Thymus (tissue), 11 donors: Measurements from ENCODE around the gene SLAIN2. TPM values are rescaled to one million over a fixed set of nuclear protein-coding genes. Genes with fewer than 3 reads are reported as not detected.

ENCODE experiments used
- DNase-seq, 9 donors: peaks; one replicate each; pipeline ENCODE4 v3.0.0-alpha.2; 2013; ENCODE audit warnings: low spot score in 9 of 9, low read depth in 6 of 9, missing footprints in 1 of 9
- H3K27ac ChIP-seq, 2 donors: one replicate each; pipeline ENCODE4 v1.5.1; 2013; ENCODE audit warnings: control low read depth in 1 of 2, low read depth in 1 of 2, low read length in 1 of 2, mild to moderate bottlenecking in 1 of 2, moderate library complexity in 1 of 2
- H3K27me3 ChIP-seq, 2 donors: one replicate each; pipeline ENCODE4 v1.5.1; 2013; ENCODE audit warnings: low read length in 1 of 2; ENCODE audit not compliant: control insufficient read depth in 2 of 2, insufficient read depth in 1 of 2
- H3K36me3 ChIP-seq, 2 donors: one replicate each; pipeline ENCODE4 v1.5.1; 2013; ENCODE audit warnings: low read length in 1 of 2, mild to moderate bottlenecking in 1 of 2, moderate library complexity in 1 of 2; ENCODE audit not compliant: control insufficient read depth in 2 of 2, insufficient read depth in 2 of 2
- H3K4me1 ChIP-seq, 2 donors: one replicate each; pipeline ENCODE4 v1.5.1; 2013; ENCODE audit warnings: low read length in 2 of 2; ENCODE audit not compliant: control insufficient read depth in 2 of 2, insufficient read depth in 2 of 2
- H3K4me3 ChIP-seq, 2 donors: one replicate each; pipeline ENCODE4 v1.5.1; 2013; ENCODE audit warnings: low read length in 2 of 2, control low read depth in 1 of 2, mild to moderate bottlenecking in 1 of 2
- H3K9me3 ChIP-seq, 2 donors: one replicate each; pipeline ENCODE4 v1.5.1; 2013; ENCODE audit warnings: low read length in 1 of 2, mild to moderate bottlenecking in 1 of 2; ENCODE audit not compliant: control insufficient read depth in 2 of 2, insufficient read depth in 1 of 2
- WGBS: extraction: QIAGEN DNeasy Blood & Tissue Kit; methylation state at CpG from one replicate; pipeline ENCODE4 v1.1.7; 2013; 5-methylcytosine and 5-hydroxymethylcytosine counted together
- polyA plus RNA-seq: library from polyadenylated mRNA; stranded (reverse); fragments of 200-250 nt; gene quantifications from one replicate; pipeline ENCODE4 v1.2.3, GENCODE V29; 2013
- total RNA-seq: library from RNA; stranded (reverse); fragments of 120-200 nt; gene quantifications from one replicate; pipeline ENCODE4 v1.2.4, GENCODE V29; 2013
- donor health status: healthy.

The SLAIN2 gene
- total and polyA plus RNA-seq, 2 donors: 21.2 to 22.1 TPM

DNA sequence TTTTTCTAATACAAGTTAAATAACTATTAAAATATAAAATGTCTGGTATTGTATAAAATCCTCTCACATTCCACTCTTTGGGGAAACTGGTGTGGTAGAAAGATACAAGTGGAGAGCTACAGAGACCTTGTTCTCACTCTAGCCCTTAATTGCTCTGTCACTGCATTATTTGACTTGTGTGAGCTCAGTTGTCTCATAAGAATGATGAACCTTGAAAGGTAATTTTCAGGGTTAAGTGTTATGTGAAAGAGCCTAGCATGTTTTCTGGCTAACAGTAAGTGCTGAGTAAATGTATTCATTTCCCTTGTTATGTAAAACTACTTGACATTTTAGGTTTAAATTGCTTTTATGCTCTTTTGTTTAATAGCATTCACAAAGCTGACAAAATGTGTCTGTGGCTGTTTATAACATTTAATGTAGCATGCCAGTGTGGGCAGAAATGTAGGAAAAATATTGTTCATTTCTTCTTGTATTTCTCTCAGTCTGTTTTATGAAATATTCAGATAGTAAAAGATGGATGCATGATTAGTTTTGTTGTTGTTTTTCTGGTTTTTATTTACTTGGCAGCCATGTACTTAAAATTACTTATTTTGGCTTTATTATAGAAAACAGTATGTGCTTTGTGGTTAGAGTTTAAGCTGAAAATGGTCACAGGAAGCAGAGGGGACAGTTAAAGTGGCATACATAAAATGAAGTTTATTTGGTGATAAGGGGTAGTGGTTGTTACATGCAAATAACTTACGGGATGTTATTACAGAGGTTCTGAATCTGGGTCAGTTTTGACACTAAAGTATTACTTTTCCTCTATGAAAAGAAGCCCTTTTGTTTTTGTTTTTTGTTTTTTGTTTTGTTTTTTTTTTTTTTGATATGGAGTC, 29.2 kb downstream of the SLAIN2 start:
- no peak overlapping the region for H3K27ac ChIP-seq
- no peaks in the 10 kb centered on the region for H3K4me1 ChIP-seq
- no peaks in the 10 kb centered on the region for H3K9me3 ChIP-seq
- H3K36me3 ChIP-seq: no peaks in the 10 kb centered on the region
- no peaks in the 10 kb centered on the region for H3K27me3 ChIP-seq
- H3K4me3 ChIP-seq: no peak overlapping the region
- no peak for DNase-seq
- WGBS: 89% methylated on average over 1 of the region's 1 CpG

DNA sequence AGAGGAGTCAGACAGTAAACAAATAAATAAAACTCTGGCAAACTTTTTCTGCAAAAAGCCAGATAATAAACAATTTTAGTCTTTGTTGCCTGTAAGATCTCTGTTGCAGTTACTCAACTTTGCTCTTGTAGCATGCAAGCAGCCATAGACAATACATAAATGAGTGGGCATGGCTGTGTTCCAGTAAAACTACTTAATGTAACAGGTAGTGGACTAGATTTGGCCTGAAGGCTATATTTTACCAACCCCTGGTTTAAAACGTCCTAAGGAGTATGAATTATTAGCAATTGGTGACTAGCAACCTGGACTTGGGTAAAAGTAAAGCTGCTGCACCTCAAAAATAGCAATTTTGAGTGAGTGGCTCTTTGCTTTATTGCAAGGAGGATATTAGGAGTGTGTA, 30.9 kb downstream of the SLAIN2 start:
- H3K27me3 ChIP-seq: no peaks in the 10 kb centered on the region
- H3K36me3 ChIP-seq: no peaks in the 10 kb centered on the region
- no peaks in the 10 kb centered on the region for H3K9me3 ChIP-seq
- no peak for DNase-seq
- no peak overlapping the region for H3K27ac ChIP-seq
- no peaks in the 10 kb centered on the region for H3K4me1 ChIP-seq
- no peak overlapping the region for H3K4me3 ChIP-seq
- WGBS: 94% methylated on average over 1 of the region's 1 CpG

DNA sequence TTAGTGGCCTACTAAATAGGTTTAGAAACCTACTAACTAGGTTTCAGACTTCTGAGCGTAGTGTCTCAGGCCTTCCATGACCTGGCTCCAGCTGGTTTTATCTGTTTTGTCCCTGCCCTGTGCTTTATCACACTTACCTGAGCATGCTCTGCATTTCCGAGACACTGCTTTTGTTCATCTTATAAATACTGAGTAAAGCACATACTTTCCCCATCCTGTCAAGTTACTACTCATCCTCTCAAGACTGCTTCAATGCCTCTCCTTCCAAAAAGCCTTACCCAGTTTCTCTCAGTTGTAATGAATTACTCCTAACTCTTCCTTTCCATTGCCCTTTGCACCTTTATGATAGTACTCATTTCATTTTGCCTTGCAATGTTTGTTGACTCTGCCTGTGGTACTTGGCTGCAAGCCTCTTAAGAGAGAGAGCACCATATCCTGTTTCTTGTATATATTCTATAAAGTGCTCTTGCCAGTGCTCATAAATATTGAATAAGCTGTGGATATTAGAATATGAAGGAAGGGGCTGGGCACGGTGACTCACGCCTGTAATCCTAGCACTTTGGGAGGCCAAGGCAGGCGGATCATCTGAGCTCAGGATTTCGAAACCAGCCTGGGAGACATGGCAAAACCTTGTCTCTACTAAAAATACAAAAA, 34.4 kb downstream of the SLAIN2 start:
- H3K27ac ChIP-seq: no peak overlapping the region
- peaks cover 2 to 4% of the 10 kb centered on the region in 2 donors for H3K36me3 ChIP-seq
- H3K4me1 ChIP-seq: no peaks in the 10 kb centered on the region
- no peaks in the 10 kb centered on the region for H3K9me3 ChIP-seq
- WGBS: 96% methylated on average over 6 of the region's 6 CpGs
- DNase-seq: no peak
- no peaks in the 10 kb centered on the region for H3K27me3 ChIP-seq
- H3K4me3 ChIP-seq: no peak overlapping the region

DNA sequence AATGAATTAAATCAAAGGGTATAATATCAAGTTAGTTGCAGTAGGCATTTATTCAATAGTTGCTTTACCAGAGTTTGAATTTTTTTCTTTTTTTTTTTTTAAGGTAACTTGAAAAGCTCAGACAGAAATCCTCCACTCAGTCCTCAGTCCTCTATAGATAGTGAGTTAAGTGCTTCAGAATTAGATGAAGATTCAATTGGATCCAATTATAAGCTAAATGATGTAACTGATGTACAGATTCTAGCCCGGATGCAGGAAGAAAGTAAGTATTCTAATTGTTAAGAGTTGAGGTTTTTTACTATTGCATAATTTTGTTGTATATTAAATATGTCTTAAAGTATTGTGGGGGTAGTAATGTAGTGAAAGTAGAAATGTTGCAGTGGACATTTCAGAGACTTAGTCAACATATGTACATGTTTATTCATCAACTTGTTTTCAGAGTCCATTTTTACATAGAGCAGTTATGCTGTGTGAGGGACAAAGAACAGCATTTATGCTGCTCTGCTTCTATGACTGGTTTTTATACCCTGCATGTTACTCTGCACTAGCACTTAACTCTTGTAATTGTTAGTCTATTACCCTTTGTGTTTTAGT, 38.4 kb downstream of the SLAIN2 start:
- Histone ChIP-seq H3K4me1 (no peaks in the 10 kb centered on the region), H3K36me3 (peaks cover 10 to 15% of the 10 kb centered on the region in 2 donors), H3K9me3 (no peaks in the 10 kb centered on the region), H3K27me3 (no peaks in the 10 kb centered on the region), H3K27ac (no peak overlapping the region), H3K4me3 (no peak overlapping the region)
- 92% methylated on average over 1 of the region's 1 CpG for WGBS
- no peak for DNase-seq

DNA sequence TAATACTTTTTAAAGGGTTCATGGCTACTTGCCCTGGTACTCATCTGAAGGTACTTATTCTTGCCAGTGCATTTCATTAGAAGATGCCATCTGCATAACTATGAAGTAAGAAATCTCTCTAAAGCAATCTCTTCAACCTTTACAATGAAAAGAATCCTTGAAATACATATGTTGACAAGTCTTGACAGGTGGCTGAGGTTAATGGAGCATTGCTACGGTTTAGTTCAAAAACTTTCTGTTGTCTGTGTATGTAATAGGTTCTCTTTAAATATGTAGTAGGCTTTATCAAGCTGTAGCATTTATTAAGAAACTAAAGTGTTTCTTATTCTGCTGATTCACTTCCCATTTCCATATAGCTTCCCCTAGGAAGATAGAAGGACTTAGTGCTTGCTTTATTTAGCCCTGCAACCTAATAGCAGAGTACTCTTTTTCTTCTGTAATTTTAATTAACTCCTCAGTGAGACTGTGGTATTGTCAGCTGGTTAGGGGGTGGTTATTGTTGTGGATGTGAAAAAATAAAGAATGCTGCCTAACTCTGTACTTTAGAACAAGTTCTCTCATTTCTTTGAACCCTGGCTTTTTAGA, 39.3 kb downstream of the SLAIN2 start:
- peak in 1 of 9 donors; percentile 16 for DNase-seq
- Histone ChIP-seq H3K4me3 (no peak overlapping the region), H3K4me1 (no peaks in the 10 kb centered on the region)

DNA sequence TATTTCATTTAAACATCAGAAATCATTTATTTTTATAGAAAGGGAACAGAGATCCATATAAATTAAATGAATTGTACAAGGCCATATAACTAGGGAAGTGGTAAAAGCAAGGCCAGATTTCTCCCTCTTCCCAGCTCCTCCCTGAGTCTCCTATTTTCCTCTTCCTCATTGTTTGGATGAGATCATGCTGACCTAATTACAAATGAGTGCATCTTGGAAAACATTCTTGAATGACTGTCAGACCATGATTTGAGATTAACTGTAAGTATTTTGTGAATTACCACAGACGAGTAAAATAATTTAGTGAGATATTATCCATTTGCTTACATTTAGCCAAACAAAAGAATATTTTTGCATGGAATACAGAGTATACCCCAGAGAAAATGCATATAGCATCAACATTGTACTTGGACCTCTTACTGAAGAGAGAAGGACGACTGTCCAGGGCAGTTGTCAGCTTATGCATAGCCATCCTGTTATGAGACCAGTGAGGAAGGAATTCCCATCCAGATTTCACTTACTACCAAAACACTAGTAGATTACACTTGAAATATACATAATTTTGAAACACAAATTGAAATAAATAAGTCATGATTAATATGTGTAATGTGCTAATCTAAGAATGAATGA, 47.3 kb downstream of the SLAIN2 start:
- WGBS: 97% methylated on average over 2 of the region's 2 CpGs
- peaks cover 16 to 35% of the 10 kb centered on the region in 2 donors for H3K36me3 ChIP-seq
- no peaks in the 10 kb centered on the region for H3K27me3 ChIP-seq
- no peak for DNase-seq
- H3K27ac ChIP-seq: no peak overlapping the region
- no peak overlapping the region for H3K4me3 ChIP-seq
- no peaks in the 10 kb centered on the region for H3K4me1 ChIP-seq
- no peaks in the 10 kb centered on the region for H3K9me3 ChIP-seq

More for the DNA sequence above, 39.3 kb downstream of the SLAIN2 start:
- H3K27me3 ChIP-seq: no peaks in the 10 kb centered on the region
- 25% methylated on average over 1 of the region's 1 CpG for WGBS
- H3K27ac ChIP-seq: no peak overlapping the region
- no peaks in the 10 kb centered on the region for H3K9me3 ChIP-seq
- H3K36me3 ChIP-seq: peaks cover 15 to 23% of the 10 kb centered on the region in 2 donors

DNA sequence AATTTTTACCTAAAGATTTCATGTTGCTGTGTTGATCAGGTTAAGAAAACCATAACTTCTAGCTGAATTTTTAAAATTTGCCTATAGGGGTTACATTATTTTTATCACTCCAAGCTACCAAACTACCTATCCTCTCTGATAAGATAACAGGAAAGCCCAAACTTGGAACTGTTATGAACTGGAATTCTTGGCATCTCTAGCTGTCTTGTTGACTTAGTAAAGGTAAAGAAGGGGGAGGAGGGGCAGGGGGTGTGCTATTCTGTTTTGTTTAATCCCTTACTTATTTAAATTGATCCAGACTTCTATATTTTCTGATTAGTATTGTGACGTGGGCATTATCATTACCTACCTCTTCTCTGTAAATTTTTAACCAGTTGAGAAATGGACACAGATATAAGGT, 54.7 kb downstream of the SLAIN2 start:
- H3K9me3 ChIP-seq: no peaks in the 10 kb centered on the region
- no peak overlapping the region for H3K4me3 ChIP-seq
- H3K27me3 ChIP-seq: no peaks in the 10 kb centered on the region
- no peak overlapping the region for H3K27ac ChIP-seq
- DNase-seq: no peak
- WGBS: 100% methylated on average over 1 of the region's 1 CpG
- no peaks in the 10 kb centered on the region for H3K4me1 ChIP-seq
- H3K36me3 ChIP-seq: peaks cover 5 to 19% of the 10 kb centered on the region in 2 donors

DNA sequence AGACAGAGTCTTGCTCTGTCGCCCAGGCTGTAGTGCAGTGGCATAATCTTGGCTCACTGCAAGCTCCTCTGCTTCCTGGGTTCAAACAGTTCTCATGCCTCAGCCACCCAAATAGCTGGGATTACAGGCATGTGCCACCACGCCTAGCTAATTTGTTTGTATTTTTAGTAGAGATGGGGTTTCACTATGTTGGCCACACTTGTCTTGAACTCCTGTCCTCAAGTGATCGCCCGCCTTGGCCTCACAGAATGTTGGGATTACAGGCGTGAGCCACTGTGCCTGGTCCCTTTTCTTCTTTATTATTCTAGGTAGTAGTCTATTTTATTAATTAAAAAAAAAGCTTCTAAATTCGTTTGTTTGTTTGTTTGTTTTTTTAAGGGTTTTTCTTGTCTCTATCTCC, 59.1 kb downstream of the SLAIN2 start:
- Histone ChIP-seq H3K27ac (no peak overlapping the region), H3K27me3 (no peaks in the 10 kb centered on the region), H3K9me3 (no peaks in the 10 kb centered on the region), H3K4me3 (no peak overlapping the region), H3K4me1 (no peaks in the 10 kb centered on the region), H3K36me3 (peaks cover 9 to 17% of the 10 kb centered on the region in 2 donors)
- no peak for DNase-seq
- WGBS: 99% methylated on average over 6 of the region's 6 CpGs
